ENCODE measurements around the gene SPTBN1. TPM values are rescaled to one million over a fixed set of nuclear protein-coding genes. Genes with fewer than 3 reads are reported as not detected.

Gene SPTBN1
- total and polyA plus RNA-seq, 2 of the 13 experiments (the other 11 are each of a cell fraction or from before 2014, with no cell fraction given): 123 to 299 TPM

DNA sequence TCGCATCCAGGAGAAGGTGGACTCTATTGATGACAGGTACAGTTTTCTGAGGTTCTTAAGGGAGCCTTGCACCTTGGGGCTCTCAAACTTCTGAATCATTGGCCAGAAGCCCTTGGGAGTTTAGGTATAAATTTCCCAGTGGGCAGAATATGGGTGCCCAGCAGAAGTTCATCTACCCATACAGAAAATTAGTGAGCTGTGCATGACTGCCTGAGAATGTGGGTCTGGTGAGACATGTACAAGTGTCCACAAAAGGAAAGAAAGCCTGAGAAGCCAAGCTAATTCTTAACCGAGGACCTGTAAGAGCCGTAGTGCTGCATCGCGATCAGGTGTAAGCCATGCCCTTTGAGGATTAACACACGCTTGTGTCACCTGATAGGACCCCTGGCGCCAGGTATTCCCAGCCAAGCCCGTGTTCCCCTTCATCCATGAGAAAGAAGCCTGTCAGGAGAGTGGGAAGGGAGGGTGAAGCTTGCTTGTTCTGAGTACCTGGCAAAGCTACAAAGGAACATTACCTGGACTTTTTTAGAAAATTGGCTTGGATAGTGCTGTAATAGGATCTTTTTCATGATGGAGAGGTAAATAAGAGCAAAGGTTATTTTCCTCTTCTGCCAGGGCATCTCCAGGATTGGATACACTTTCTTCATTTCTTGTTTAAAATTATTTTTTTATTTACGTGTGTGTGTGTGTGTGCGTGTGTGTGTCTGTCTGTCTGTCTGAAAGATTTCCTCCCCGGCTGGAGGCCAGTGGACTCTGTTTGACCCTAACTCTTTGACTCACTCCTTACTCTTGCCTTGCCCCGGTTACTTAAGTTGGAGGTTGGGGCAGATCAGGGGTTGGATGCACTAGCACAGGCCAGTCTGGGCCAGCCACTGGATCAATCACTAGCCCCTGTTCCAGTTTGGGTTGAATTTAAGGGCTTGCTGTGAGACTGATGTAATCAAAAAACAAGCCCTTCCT, 176.9 kb downstream of the SPTBN1 start (continued):
- TF ChIP-seq, protein P1, sequence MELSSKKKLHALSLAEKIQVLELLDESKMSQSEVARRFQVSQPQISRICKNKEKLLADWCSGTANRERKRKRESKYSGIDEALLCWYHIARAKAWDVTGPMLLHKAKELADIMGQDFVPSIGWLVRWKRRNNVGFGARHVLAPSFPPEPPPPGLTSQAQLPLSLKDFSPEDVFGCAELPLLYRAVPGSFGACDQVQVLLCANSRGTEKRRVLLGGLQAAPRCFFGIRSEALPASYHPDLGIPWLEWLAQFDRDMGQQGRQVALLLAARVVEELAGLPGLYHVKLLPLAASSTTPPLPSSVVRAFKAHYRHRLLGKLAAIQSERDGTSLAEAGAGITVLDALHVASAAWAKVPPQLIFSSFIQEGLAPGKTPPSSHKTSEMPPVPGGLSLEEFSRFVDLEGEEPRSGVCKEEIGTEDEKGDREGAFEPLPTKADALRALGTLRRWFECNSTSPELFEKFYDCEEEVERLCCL (CRISPR knock-in tag; IDR thresholded peaks at IDR 0.05; ENCODE audit: borderline replicate concordance): no peak
- TF ChIP-seq PRMT3 (CRISPR knock-in tag; IDR thresholded peaks at IDR 0.05; ENCODE audit: borderline replicate concordance, low read depth): no peak
- TF ChIP-seq ZNF652 (CRISPR knock-in tag; IDR thresholded peaks at IDR 0.05; ENCODE audit: borderline replicate concordance, low read depth): no peak
- 0 out of 2 replicates have a peak, but pooled peaks have one; percentile 53 for TF ChIP-seq SSRP1 (CRISPR knock-in tag; IDR thresholded peaks at IDR 0.05)
- TF ChIP-seq, protein P2, sequence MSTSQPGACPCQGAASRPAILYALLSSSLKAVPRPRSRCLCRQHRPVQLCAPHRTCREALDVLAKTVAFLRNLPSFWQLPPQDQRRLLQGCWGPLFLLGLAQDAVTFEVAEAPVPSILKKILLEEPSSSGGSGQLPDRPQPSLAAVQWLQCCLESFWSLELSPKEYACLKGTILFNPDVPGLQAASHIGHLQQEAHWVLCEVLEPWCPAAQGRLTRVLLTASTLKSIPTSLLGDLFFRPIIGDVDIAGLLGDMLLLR (CRISPR knock-in tag; IDR thresholded peaks at IDR 0.05): no peak
- TF ChIP-seq ZNF564 (CRISPR knock-in tag; IDR thresholded peaks at IDR 0.05): no peak

DNA sequence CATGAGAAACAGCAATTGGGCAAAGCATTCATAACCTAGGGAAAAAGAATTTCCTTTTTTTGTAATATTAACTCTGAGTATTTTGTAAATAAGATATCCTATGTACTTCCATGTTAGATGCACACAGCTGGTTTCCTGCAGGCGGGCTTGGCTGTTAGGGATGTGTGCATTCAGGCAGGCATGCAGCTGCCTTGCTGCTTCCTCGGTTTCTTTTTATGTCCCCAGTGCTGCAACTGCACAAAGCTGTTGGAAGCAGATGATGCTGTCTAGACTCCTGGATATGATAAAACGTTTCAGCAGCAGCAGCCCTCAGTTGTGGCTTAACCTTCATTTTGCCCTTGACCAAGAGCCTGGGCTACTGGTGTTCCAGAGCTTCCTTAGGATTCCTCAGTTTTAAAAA, 177.9 kb downstream of the SPTBN1 start:
- Histone ChIP-seq H4K20me1 (ENCODE audit: insufficient read depth, low read length) (peaks cover 36% of the 10 kb centered on the region), H2AFZ (ENCODE audit: low read length) (no peak overlapping the region), H3K4me2 (ENCODE audit: low read depth, low read length) (no peak overlapping the region), H3K36me3 (replicated peaks in 1 of 2; ENCODE audit: control insufficient read depth in 1 of 2, insufficient read depth in 2 of 2, low read length in 2 of 2) (peaks cover 78 to 97% of the 10 kb centered on the region in 2 experiments), H3K4me3 (replicated peaks in 1 of 3; ENCODE audit: insufficient read depth in 1 of 3, low read depth in 2 of 3, low read length in 3 of 3) (no peak overlapping the region), H3K27ac (ENCODE audit: extremely low read length, insufficient read depth, low read length) (no peak overlapping the region), H3K9ac (ENCODE audit: insufficient read depth, low read depth, low read length) (no peak overlapping the region), H3K79me2 (ENCODE audit: insufficient read depth, low read length) (peaks cover 41% of the 10 kb centered on the region), H3K27me3 (ENCODE audit: control insufficient read depth in 1 of 2, insufficient read depth in 2 of 2, low read length in 2 of 2) (no peaks in the 10 kb centered on the region), H3K4me1 (ENCODE audit: insufficient read depth, low read length) (peaks cover 37% of the 10 kb centered on the region), H3K9me3 (ENCODE audit: low read length) (no peaks in the 10 kb centered on the region)
- in situ Hi-C loops (cut with HindIII; ENCODE audit: extremely low pct_ligation_motif_present, low pct_unique_long_range_greater_than_20kb) (no loop called here), intact Hi-C loops (cut with micrococcal nuclease; ENCODE audit: unreplicated experiment) (loop anchor here (5.0 kb wide), 1 partner anchor 77 kb away; no protein-coding TSS in a partner anchor)
- no TSS peak for BruUV-seq (replicated peaks)
- ATAC-seq (no peak), DNase-seq (ENCODE audit: low spot score) (no peak), FAIRE-seq (no peak)
- 92% methylated on average over 3 of the region's 3 CpGs for WGBS (ENCODE audit: low lambda C conversion rate)
- POLR2A ChIA-PET: interaction anchor here (1.1 kb wide), 1 partner anchor 76 kb away, joined by 4 read pairs; no protein-coding TSS in a partner anchor
- TF ChIP-seq RBM22 (optimal IDR thresholded peaks at IDR 0.05; ENCODE audit: low read length) (peak; percentile 51), ZNF672 (CRISPR knock-in tag; IDR thresholded peaks at IDR 0.05) (no peak)
- CTCF ChIA-PET (ENCODE audit: low intra/inter-chr PET ratio, low total read pairs): no interaction called here
